ENCODE results near the gene DACH1.

Gene DACH1

GRCh38 chr13:71875823-71876222 is 8.8 kb upstream of the DACH1 start:
- Histone ChIP-seq H3K27me3 (ENCODE audit: insufficient read depth, low read length) (no peaks in the 10 kb centered on the region), H3K4me3 (ENCODE audit: low read length) (no peak overlapping the region), H3K36me3 (ENCODE audit: insufficient read depth, low read length) (no peaks in the 10 kb centered on the region), H3K4me1 (ENCODE audit: insufficient read depth, low read length) (peaks cover 25% of the 10 kb centered on the region), H2AFZ (ENCODE audit: low read depth, low read length) (no peak overlapping the region), H3K9me3 (ENCODE audit: low read length) (no peaks in the 10 kb centered on the region)

- Histone ChIP-seq H3K4me1 (ENCODE audit: insufficient read depth, low read length) (peaks cover 35% of the 10 kb centered on the region), H2AFZ (ENCODE audit: low read depth, low read length) (no peak overlapping the region), H3K36me3 (ENCODE audit: insufficient read depth, low read length) (no peaks in the 10 kb centered on the region), H3K9me3 (ENCODE audit: low read length) (no peaks in the 10 kb centered on the region), H3K4me3 (ENCODE audit: low read length) (no peak overlapping the region), H3K27me3 (ENCODE audit: insufficient read depth, low read length) (no peaks in the 10 kb centered on the region)
Observed at GRCh38 chr13:71874458-71874857, 7.5 kb upstream of the DACH1 start.

- Histone ChIP-seq H3K9me3 (ENCODE audit: low read length) (no peaks in the 10 kb centered on the region), H3K4me3 (ENCODE audit: low read length) (no peak overlapping the region), H3K4me1 (ENCODE audit: insufficient read depth, low read length) (peaks cover 31% of the 10 kb centered on the region), H3K27me3 (ENCODE audit: insufficient read depth, low read length) (no peaks in the 10 kb centered on the region), H2AFZ (ENCODE audit: low read depth, low read length) (no peak overlapping the region), H3K36me3 (ENCODE audit: insufficient read depth, low read length) (no peaks in the 10 kb centered on the region)
Observed at GRCh38 chr13:71873418-71874247, 6.6 kb upstream of the DACH1 start.

GRCh38 chr13:71871844-71872243 is 4.8 kb upstream of the DACH1 start:
- H3K4me1 ChIP-seq (ENCODE audit: insufficient read depth, low read length), result peaks cover 29% of the 10 kb centered on the region
- no peaks in the 10 kb centered on the region for H3K27me3 ChIP-seq (ENCODE audit: insufficient read depth, low read length)
- H2AFZ ChIP-seq (ENCODE audit: low read depth, low read length), result no peak overlapping the region
- no peaks in the 10 kb centered on the region for H3K9me3 ChIP-seq (ENCODE audit: low read length)
- H3K4me3 ChIP-seq (ENCODE audit: low read length), result no peak overlapping the region
- H3K36me3 ChIP-seq (ENCODE audit: insufficient read depth, low read length), result no peaks in the 10 kb centered on the region

- Histone ChIP-seq H2AFZ (ENCODE audit: low read depth, low read length) (no peak overlapping the region), H3K4me3 (ENCODE audit: low read length) (no peak overlapping the region), H3K9me3 (ENCODE audit: low read length) (no peaks in the 10 kb centered on the region), H3K4me1 (ENCODE audit: insufficient read depth, low read length) (peaks cover 27% of the 10 kb centered on the region), H3K36me3 (ENCODE audit: insufficient read depth, low read length) (no peaks in the 10 kb centered on the region), H3K27me3 (ENCODE audit: insufficient read depth, low read length) (no peaks in the 10 kb centered on the region)
Observed at GRCh38 chr13:71871176-71871754, 4.3 kb upstream of the DACH1 start.

- Histone ChIP-seq H3K9me3 (ENCODE audit: low read length) (no peaks in the 10 kb centered on the region), H3K27me3 (ENCODE audit: insufficient read depth, low read length) (no peaks in the 10 kb centered on the region), H3K4me1 (ENCODE audit: insufficient read depth, low read length) (peaks cover 27% of the 10 kb centered on the region), H2AFZ (ENCODE audit: low read depth, low read length) (no peak overlapping the region), H3K36me3 (ENCODE audit: insufficient read depth, low read length) (no peaks in the 10 kb centered on the region), H3K4me3 (ENCODE audit: low read length) (no peak overlapping the region)
Observed at GRCh38 chr13:71870100-71870499, 3.1 kb upstream of the DACH1 start.

GRCh38 chr13:71869274-71869673 is 2.3 kb upstream of the DACH1 start:
- Histone ChIP-seq H3K27me3 (ENCODE audit: insufficient read depth, low read length) (no peaks in the 10 kb centered on the region), H2AFZ (ENCODE audit: low read depth, low read length) (no peak overlapping the region), H3K4me3 (ENCODE audit: low read length) (no peak overlapping the region), H3K36me3 (ENCODE audit: insufficient read depth, low read length) (no peaks in the 10 kb centered on the region), H3K4me1 (ENCODE audit: insufficient read depth, low read length) (peaks cover 27% of the 10 kb centered on the region), H3K9me3 (ENCODE audit: low read length) (no peaks in the 10 kb centered on the region)

GRCh38 chr13:71866335-71867130 is 471 bp downstream of the DACH1 start:
- Histone ChIP-seq H3K36me3 (ENCODE audit: insufficient read depth, low read length) (no peaks in the 10 kb centered on the region), H3K27me3 (ENCODE audit: insufficient read depth, low read length) (no peaks in the 10 kb centered on the region), H3K4me1 (ENCODE audit: insufficient read depth, low read length) (peaks cover 46% of the 10 kb centered on the region)

GRCh38 chr13:71865874-71866334 is 1.1 kb downstream of the DACH1 start:
- no peaks in the 10 kb centered on the region for H3K9me3 ChIP-seq (ENCODE audit: low read length)
- H3K27me3 ChIP-seq (ENCODE audit: insufficient read depth, low read length), result no peaks in the 10 kb centered on the region
- H3K4me1 ChIP-seq (ENCODE audit: insufficient read depth, low read length), result peaks cover 50% of the 10 kb centered on the region

More at GRCh38 chr13:71866335-71867130, 471 bp downstream of the DACH1 start:
- Histone ChIP-seq H3K9me3 (ENCODE audit: low read length) (no peaks in the 10 kb centered on the region), H3K4me3 (ENCODE audit: low read length) (peak overlapping the region; percentile 92), H2AFZ (ENCODE audit: low read depth, low read length) (no peak overlapping the region)

GRCh38 chr13:71864986-71865873 is 1.8 kb downstream of the DACH1 start:
- H3K4me3 ChIP-seq (ENCODE audit: low read length), result peak overlapping the region; percentile 92
- H2AFZ ChIP-seq (ENCODE audit: low read depth, low read length), result peak overlapping the region; percentile 29
- H3K9me3 ChIP-seq (ENCODE audit: low read length), result no peaks in the 10 kb centered on the region
- peaks cover 49% of the 10 kb centered on the region for H3K4me1 ChIP-seq (ENCODE audit: insufficient read depth, low read length)
- H3K36me3 ChIP-seq (ENCODE audit: insufficient read depth, low read length), result no peaks in the 10 kb centered on the region
- H3K27me3 ChIP-seq (ENCODE audit: insufficient read depth, low read length), result no peaks in the 10 kb centered on the region

More at GRCh38 chr13:71865874-71866334, 1.1 kb downstream of the DACH1 start:
- no peaks in the 10 kb centered on the region for H3K36me3 ChIP-seq (ENCODE audit: insufficient read depth, low read length)
- peak overlapping the region; percentile 92 for H3K4me3 ChIP-seq (ENCODE audit: low read length)
- H2AFZ ChIP-seq (ENCODE audit: low read depth, low read length), result no peak overlapping the region

- Histone ChIP-seq H2AFZ (ENCODE audit: low read depth, low read length) (peak overlapping the region; percentile 29), H3K4me1 (ENCODE audit: insufficient read depth, low read length) (peaks cover 41% of the 10 kb centered on the region), H3K4me3 (ENCODE audit: low read length) (peak overlapping the region; percentile 92), H3K9me3 (ENCODE audit: low read length) (no peaks in the 10 kb centered on the region), H3K36me3 (ENCODE audit: insufficient read depth, low read length) (no peaks in the 10 kb centered on the region), H3K27me3 (ENCODE audit: insufficient read depth, low read length) (no peaks in the 10 kb centered on the region)
Observed at GRCh38 chr13:71864094-71864985, 2.7 kb downstream of the DACH1 start.
